GM19328 (cell line): ENCODE results near the gene DOK6.

Experiments used
- ATAC-seq: cut with Tn5 transposase; IDR thresholded peaks from one replicate; pipeline ENCODE4 v1.9.1; 2021; ENCODE audit warnings: mild to moderate bottlenecking, moderate library complexity; ENCODE audit not compliant: unreplicated experiment

DOK6 gene

GRCh38 chr18:69432847-69433246 is 32.2 kb downstream of the DOK6 start:
- no peak for ATAC-seq

- ATAC-seq = no peak
Measured at GRCh38 chr18:69435000-69435399, 34.3 kb downstream of the DOK6 start.

GRCh38 chr18:69444221-69444620 is 43.5 kb downstream of the DOK6 start:
- no peak for ATAC-seq

- ATAC-seq = no peak
Measured at GRCh38 chr18:69447886-69448285, 47.2 kb downstream of the DOK6 start.

GRCh38 chr18:69455125-69455524 is 54.4 kb downstream of the DOK6 start:
- no peak for ATAC-seq

GRCh38 chr18:69469444-69469919 is 68.8 kb downstream of the DOK6 start:
- ATAC-seq = no peak

- no peak for ATAC-seq
Measured at GRCh38 chr18:69480460-69480859, 79.8 kb downstream of the DOK6 start.

GRCh38 chr18:69483574-69483973 is 82.9 kb downstream of the DOK6 start:
- ATAC-seq = no peak

- ATAC-seq = no peak
Measured at GRCh38 chr18:69484699-69485396, 84.2 kb downstream of the DOK6 start.

GRCh38 chr18:69487488-69488394 is 87.1 kb downstream of the DOK6 start:
- no peak for ATAC-seq

GRCh38 chr18:69490072-69490471 is 89.4 kb downstream of the DOK6 start:
- ATAC-seq = no peak

- ATAC-seq = no peak
Measured at GRCh38 chr18:69490813-69491212, 90.1 kb downstream of the DOK6 start.

GRCh38 chr18:69491576-69491975 is 90.9 kb downstream of the DOK6 start:
- ATAC-seq = no peak

- no peak for ATAC-seq
Measured at GRCh38 chr18:69492861-69493260, 92.2 kb downstream of the DOK6 start.

- ATAC-seq = no peak
Measured at GRCh38 chr18:69494841-69495240, 94.2 kb downstream of the DOK6 start.

GRCh38 chr18:69495338-69495737 is 94.7 kb downstream of the DOK6 start:
- no peak for ATAC-seq

- ATAC-seq = no peak
Measured at GRCh38 chr18:69495841-69496533, 95.3 kb downstream of the DOK6 start.

- ATAC-seq = no peak
Measured at GRCh38 chr18:69518989-69519388, 118.3 kb downstream of the DOK6 start.

GRCh38 chr18:69523582-69523981 is 122.9 kb downstream of the DOK6 start:
- ATAC-seq = no peak

- no peak for ATAC-seq
Measured at GRCh38 chr18:69528435-69528834, 127.7 kb downstream of the DOK6 start.

GRCh38 chr18:69529151-69529550 is 128.5 kb downstream of the DOK6 start:
- no peak for ATAC-seq
